GM21390 (cell line): ENCODE measurements around the gene PPIC.
"Not testable (repeated sequence)": the region's sequence is repeated elsewhere in the genome, so short reads cannot be mapped to it uniquely, and the experiment has no call there.

ENCODE experiments used
- ATAC-seq: cut with Tn5 transposase; IDR thresholded peaks from one replicate; pipeline ENCODE4 v1.9.1; 2021; ENCODE audit not compliant: unreplicated experiment

Gene PPIC

DNA sequence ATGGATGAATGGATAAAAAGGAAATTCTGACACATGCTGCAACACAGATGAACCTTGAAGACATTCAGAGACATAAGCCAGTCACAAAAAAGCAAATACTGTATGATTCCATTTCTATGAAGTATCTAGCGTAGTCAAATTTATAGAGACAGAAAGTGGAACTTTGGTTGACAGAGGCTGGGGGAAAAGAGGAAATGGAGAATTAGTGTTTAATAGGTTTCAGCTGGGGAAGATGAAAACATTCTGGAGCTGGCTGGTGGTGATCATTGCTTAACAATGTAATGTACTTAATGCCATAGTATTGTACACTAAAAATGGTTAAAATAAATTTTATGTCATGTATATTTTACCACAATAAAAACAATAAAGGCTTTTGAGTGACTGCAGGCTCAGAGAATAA, 24.2 kb downstream of the PPIC start:
- no peak for ATAC-seq

DNA sequence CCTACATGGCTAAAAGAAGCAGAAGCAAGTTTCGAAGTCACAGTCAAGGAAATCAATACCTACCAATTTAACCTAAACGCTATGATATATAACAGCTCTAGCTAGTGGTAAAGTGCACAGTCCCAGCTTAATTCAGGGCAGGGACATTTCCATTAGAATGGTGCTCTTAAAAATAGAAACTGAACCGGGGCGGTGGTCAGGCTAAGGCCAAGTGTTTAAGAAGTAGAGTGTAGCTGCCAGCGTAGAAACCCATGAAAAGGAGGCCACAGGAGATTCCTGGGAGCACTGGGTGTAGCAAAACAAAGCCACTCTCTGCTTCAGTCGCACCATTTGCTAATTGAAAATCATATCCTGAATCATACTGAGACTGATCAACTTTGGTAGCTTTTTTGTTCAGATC, 28.8 kb downstream of the PPIC start:
- no peak for ATAC-seq

DNA sequence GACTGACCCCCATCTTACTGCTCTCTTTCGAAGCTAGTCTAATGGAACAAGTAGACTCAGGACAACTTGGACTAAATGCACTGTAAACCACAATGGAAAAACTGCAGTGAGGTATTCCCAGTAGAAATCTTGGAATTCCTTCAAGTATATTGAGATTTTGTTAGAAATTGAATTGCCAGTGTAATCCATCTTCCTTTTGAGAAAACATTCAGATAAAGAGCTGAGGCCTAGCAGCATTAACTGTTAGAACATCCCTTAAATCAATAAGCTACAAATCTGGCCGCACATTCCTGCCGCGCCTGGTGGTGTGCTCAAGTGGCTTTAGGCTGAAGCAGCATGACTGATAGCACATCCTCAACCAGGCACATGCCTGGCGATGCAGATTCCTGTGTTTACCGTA, 29.3 kb downstream of the PPIC start:
- no peak for ATAC-seq

DNA sequence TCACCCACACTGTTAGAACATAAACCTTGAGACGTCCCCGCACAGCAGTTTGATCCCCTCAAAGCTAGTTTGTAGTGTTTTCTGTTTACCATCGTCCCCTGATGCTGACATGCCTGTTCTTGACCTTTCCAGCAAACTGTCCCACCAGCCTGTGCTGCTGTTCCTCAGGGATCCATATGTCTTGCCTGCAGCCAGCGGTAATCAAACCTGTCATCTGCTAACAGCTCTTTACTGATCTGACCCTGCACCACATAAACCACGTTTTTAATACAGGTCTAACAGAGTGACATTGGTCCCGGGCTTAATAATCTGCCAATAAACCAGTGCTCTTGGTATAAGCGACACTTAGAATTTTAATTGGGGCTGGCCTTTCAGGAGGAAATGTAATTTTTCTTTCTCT, 34.7 kb downstream of the PPIC start:
- no peak for ATAC-seq

DNA sequence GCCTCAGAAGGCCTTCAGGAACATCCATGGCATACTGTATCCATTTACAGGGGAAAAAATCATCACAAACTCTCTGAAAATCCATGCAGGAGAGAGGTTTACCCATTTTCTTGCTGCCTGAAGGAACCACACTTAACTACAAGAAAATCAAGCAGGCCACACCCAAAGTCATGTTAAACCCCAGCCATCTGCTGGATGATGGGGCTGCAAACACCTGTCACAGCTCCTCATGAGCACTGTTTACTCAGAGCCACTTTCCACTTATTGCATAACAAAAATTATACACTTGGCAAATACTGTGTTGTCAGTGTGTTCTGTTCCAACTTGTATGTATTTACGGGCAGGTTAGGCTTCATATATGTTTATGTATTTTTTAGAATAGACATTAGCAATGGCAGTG, 35.8 kb downstream of the PPIC start:
- no peak for ATAC-seq

GRCh38 chr5:122999947-123000563, 36.5 kb downstream of the PPIC start:
- peak; percentile 96 for ATAC-seq

GRCh38 chr5:122997294-122997693, 39.2 kb downstream of the PPIC start:
- ATAC-seq = no peak

DNA sequence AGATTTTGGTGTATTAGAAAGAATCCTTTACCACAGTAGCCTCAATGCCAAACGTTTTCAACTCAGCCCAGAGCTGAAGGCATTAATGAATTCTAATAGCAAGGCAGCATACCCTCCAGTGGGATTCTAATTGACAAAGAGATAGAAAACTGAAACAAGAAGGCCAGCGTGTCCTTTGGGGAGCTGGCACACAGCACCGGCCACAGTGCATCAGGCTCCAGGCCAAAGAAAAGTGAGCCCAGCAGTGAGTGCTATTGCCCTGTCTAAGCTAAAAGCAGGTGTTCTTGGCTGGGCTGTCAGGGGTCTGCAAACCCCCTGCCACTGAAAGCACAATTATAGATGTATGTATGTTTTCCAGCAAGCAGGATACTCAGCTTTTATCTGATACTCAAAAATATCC, 40.4 kb downstream of the PPIC start:
- ATAC-seq = no peak

DNA sequence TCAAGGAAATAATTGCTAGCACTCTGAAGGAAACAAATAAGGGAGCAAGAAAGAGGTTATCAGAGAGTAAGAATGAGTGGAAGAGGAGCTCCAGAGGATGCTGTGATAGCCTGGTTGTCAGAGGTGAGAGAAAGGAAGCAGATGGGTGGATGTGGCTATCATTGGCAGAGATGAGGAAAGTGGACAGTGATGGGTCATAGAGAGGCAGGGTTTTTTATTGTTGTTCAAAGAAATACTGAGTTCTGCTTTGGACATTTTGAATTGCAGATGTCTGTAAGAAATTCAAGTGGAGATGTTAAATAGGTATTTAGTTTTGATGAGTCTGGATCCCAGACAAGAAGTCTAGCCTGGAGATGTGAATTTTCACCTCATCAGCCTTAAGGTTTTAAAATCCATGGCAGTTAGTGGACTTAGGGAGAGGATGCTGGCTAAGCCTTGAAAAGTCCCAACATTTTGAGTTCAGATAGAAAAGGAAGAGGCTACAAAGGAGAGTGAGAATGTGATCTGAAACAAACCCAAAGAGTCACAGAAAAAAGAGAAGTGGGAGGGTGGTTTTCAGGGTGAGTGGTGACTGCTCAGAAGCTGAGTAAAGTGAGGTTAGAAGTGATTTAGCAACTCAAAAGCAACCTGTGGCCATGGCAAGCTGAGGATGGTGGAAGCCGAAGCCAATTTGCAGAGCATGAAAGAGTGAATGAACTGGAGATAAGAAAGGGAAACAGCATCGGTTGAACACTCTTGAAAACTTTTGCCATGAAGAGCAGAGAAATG, 50.4 kb downstream of the PPIC start:
- ATAC-seq = peak; percentile 95

- ATAC-seq = no peak
Measured at GRCh38 chr5:122985006-122985700, 51.4 kb downstream of the PPIC start.

DNA sequence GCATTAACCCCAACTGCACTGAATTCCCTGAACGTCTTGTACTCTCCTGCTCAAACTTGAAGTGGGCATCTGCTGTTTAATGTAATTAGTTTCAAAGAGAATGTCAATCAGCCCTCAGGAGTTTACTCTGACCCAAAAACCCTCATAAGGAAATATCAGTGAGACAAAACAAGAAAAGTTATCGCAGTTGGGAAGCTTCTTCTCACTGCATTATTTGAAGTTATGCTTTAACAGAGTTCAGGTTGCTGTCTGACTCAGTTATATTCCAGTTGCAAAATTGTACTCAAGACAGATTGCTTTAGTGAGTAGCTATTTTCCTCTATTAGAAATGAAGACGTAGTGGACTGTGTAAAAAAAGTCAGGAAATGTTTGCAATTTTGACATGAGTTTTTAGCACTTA, 52.1 kb downstream of the PPIC start:
- ATAC-seq = no peak

- ATAC-seq = no peak
Measured at GRCh38 chr5:122982376-122982775, 54.1 kb downstream of the PPIC start.

DNA sequence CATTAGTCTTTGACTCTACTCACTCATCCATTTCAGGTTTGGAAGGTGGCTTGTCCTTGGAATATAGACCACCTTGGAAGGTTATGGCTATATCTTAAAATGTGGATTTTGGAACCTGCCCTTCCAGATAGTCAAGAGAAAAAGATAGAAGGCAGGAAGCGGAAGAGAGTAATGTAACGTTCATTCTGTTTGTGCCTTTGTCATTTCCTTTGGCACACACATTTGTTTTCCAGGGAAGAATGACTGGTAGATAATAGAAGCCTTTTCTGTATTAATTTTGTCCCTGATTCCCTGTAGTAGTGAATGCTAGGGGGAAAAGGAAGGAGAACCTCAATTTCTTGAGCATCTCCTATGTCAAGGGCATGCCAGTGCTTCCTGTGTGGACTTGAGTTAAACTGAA, 54.7 kb downstream of the PPIC start:
- no peak for ATAC-seq

GRCh38 chr5:122978644-122979297, 57.8 kb downstream of the PPIC start:
- ATAC-seq = no peak

DNA sequence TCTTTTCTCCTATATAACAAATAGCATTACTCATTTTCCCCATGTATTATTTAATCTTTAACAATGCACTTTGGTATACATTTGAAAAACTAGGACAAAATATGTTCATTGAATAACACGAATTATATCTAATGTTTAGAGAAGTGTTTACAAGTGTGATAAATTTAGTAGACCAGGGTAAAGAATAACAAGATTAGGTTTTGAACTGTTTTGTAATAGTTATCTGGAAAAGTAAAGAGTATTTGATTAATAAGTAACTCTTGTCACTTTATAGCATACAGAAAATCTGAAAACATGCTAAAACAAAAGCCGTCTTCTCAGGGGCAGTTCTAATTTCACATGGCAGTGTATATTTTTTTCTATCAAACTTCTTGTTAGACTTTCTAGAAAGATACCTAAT, 58.5 kb downstream of the PPIC start:
- ATAC-seq = no peak

DNA sequence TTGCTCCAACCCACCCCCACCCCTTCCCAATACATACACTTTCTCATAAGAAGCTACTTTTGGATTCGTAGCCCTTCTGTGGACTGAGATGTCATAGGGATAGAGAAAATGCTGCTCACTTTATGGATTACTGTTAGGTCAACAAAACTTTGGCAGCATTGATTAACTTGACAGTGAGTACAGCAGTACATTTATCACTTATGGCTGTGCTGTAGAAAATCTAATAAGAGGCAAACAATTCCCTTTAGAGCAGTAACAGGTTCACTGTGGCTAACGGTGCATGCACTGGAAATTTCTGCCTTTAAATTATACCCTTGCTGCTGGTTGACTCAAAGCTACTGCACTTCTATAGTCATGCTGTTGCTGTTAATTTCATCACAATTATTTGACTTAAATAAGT, 59.2 kb downstream of the PPIC start:
- no peak for ATAC-seq

DNA sequence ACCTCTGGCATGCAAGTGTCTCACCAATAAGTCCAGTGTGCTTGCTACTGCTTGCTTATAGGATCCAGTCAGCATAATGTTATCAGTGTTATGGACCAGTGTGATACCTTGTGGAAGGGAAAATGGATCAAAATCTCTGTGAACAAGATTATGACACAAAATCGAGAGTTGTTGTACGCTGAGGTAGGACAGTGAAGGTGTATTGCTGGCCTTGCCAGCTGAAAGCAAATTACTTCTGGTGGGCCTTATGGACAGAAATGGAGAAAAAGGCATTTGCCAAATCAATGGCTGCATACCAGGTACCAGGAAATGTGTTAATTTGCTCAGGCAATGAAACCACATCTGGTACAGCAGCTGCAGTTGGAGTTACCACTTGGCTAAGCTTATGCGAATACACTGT, 62.3 kb downstream of the PPIC start:
- ATAC-seq = not testable (repeated sequence)

GRCh38 chr5:122973759-122974158, 62.8 kb downstream of the PPIC start:
- not testable (repeated sequence) for ATAC-seq
